Liver (tissue), 9 donors: Measurements from ENCODE around the gene LRGUK. TPM values are rescaled to one million over a fixed set of nuclear protein-coding genes. Genes with fewer than 3 reads are reported as not detected.

ENCODE experiments used
- DNase-seq: peaks from one replicate; pipeline ENCODE4 v3.0.0-alpha.2; 2017; ENCODE audit warnings: low spot score
- H3K27ac ChIP-seq, 2 donors: one replicate each; pipeline ENCODE4 v1.7.0; 2013; ENCODE audit warnings: inconsistent platforms in 2 of 2, low read length in 2 of 2, control low read depth in 1 of 2, low read depth in 1 of 2, mild to moderate bottlenecking in 1 of 2
- H3K27me3 ChIP-seq, 4 donors: one replicate each; pipeline versions ENCODE4 v1.6.1 to v1.7.0; 2013; ENCODE audit warnings: low read length in 3 of 4, inconsistent platforms in 1 of 4, mild to moderate bottlenecking in 1 of 4, moderate library complexity in 1 of 4; ENCODE audit not compliant: control insufficient read depth in 4 of 4, insufficient read depth in 4 of 4
- H3K36me3 ChIP-seq, 4 donors: one replicate each; pipeline versions ENCODE4 v1.6.1 to v1.7.0; 2013; ENCODE audit warnings: low read length in 3 of 4, mild to moderate bottlenecking in 3 of 4, low read depth in 1 of 4, moderate library complexity in 1 of 4; ENCODE audit not compliant: control insufficient read depth in 4 of 4, insufficient read depth in 3 of 4
- H3K4me1 ChIP-seq, 4 donors: one replicate each; pipeline versions ENCODE4 v1.6.1 to v1.7.0; 2013; ENCODE audit warnings: low read length in 3 of 4, mild to moderate bottlenecking in 3 of 4, moderate library complexity in 1 of 4; ENCODE audit not compliant: control insufficient read depth in 4 of 4, insufficient read depth in 4 of 4
- H3K4me3 ChIP-seq, 3 donors: one replicate each; pipeline versions ENCODE4 v1.6.1 to v1.7.0; 2013; ENCODE audit warnings: low read length in 3 of 3, control low read depth in 1 of 3, low read depth in 1 of 3, mild to moderate bottlenecking in 1 of 3
- H3K9ac ChIP-seq, 2 donors: one replicate each; pipeline ENCODE4 v1.7.0; 2013; ENCODE audit warnings: low read length in 2 of 2, mild to moderate bottlenecking in 2 of 2, moderate library complexity in 2 of 2, control low read depth in 1 of 2, low read depth in 1 of 2
- H3K9me3 ChIP-seq, 4 donors: one replicate each; pipeline versions ENCODE4 v1.6.1 to v1.7.0; 2013; ENCODE audit warnings: low read length in 3 of 4; ENCODE audit not compliant: control insufficient read depth in 4 of 4
- ATF3 ChIP-seq: IDR thresholded peaks from 2 replicates; pipeline ENCODE4 v1.6.1; 2016; ENCODE audit warnings: antibody characterized with exemption
- EGR1 ChIP-seq, 2 donors: IDR thresholded peaks; 2 replicates each; pipeline ENCODE4 v1.6.1; 2016 to 2018; ENCODE audit warnings: antibody characterized with exemption in 2 of 2, low read depth in 2 of 2
- FOXA2 ChIP-seq: IDR thresholded peaks from 2 replicates; pipeline ENCODE4 v1.6.1; 2016; ENCODE audit warnings: antibody characterized with exemption
- GABPA ChIP-seq, 2 donors: IDR thresholded peaks in 1 of 2; conservative IDR thresholded peaks in 1 of 2; 2 replicates each; pipeline ENCODE4 v1.6.1; 2016; ENCODE audit warnings: antibody characterized with exemption in 2 of 2, mild to moderate bottlenecking in 1 of 2, moderate library complexity in 1 of 2
- HNF4A ChIP-seq, 2 donors: conservative IDR thresholded peaks; 2 replicates each; pipeline ENCODE4 v1.6.1; 2016; ENCODE audit warnings: antibody characterized with exemption in 2 of 2, mild to moderate bottlenecking in 2 of 2
- HNF4G ChIP-seq: IDR thresholded peaks from 2 replicates; pipeline ENCODE4 v1.6.1; 2016; ENCODE audit warnings: antibody characterized with exemption
- NR2F2 ChIP-seq: IDR thresholded peaks from 2 replicates; pipeline ENCODE4 v1.6.1; 2016; ENCODE audit warnings: antibody characterized with exemption
- RAD21 ChIP-seq, 2 donors: IDR thresholded peaks; 2 replicates each; pipeline ENCODE4 v1.6.1; 2016; ENCODE audit warnings: antibody characterized with exemption in 2 of 2, mild to moderate bottlenecking in 2 of 2
- RXRA ChIP-seq, 2 donors: IDR thresholded peaks; 2 replicates each; pipeline ENCODE4 v1.6.1; 2017 to 2018; ENCODE audit warnings: antibody characterized with exemption in 2 of 2, mild to moderate bottlenecking in 1 of 2
- SP1 ChIP-seq: IDR thresholded peaks from 2 replicates; pipeline ENCODE4 v1.6.1; 2018; ENCODE audit warnings: antibody characterized with exemption, mild to moderate bottlenecking
- TAF1 ChIP-seq: conservative IDR thresholded peaks from 2 replicates; pipeline ENCODE4 v1.6.1; 2016; ENCODE audit warnings: antibody characterized with exemption, mild to moderate bottlenecking
- WGBS: extraction: QIAGEN DNeasy Blood & Tissue Kit; methylation state at CpG from one replicate; pipeline ENCODE4 v1.1.7; 2013; 5-methylcytosine and 5-hydroxymethylcytosine counted together
- polyA plus RNA-seq, 2 donors: library from polyadenylated mRNA; stranded (reverse) in 1 of 2; unstranded in 1 of 2; fragments of 200-250 nt in 1 of 2; fragments of >200 nt in 1 of 2; fragmentation: Nextera tagmentation in 1 of 2; extraction: Ambion mirVana in 1 of 2; gene quantifications; one replicate each; pipeline versions ENCODE4 v1.2.1 to v1.2.3, GENCODE V29; 2013 to 2015
- total RNA-seq, 2 donors: library from RNA; depleted of rRNA; stranded (reverse); fragments of >200 nt; gene quantifications; one replicate each; pipeline ENCODE4 v1.2.3, GENCODE V29; 2014
- TF ChIP-seq, protein P1 (sequence below): IDR thresholded peaks from 2 replicates; pipeline ENCODE4 v1.6.1; 2016; ENCODE audit warnings: antibody characterized with exemption
- TF ChIP-seq, protein P2 (sequence below): IDR thresholded peaks from 2 replicates; pipeline ENCODE4 v1.6.1; 2016; ENCODE audit warnings: antibody characterized with exemption, mild to moderate bottlenecking
- TF ChIP-seq, protein P3 (sequence below): IDR thresholded peaks from 2 replicates; pipeline ENCODE4 v1.6.1; 2016; ENCODE audit warnings: antibody characterized with exemption
- TF ChIP-seq, protein P4 (sequence below): fragments of 150-350 bp; IDR thresholded peaks from 2 replicates; pipeline ENCODE4 v1.5.1; 2017; ENCODE audit warnings: improper control_type of control experiment, low read depth, low read length; ENCODE audit not compliant: missing input control
- donor health status: healthy.
- donor health status: healthy.
- donor health status: healthy.
- donor health status: healthy.
- donor health status: healthy.

The LRGUK gene
- total and polyA plus RNA-seq, 4 donors = 0.03 to 0.50 (median 0.12) TPM

GRCh38 chr7:134187893-134188292 lies 60.8 kb downstream of the LRGUK start (continued):
- TF ChIP-seq EGR1 (IDR thresholded peaks at IDR 0.05; ENCODE audit: low read depth in 2 of 2) (no peak), HNF4G (no peak), ATF3 (no peak), RAD21 (IDR thresholded peaks at IDR 0.05) (no peak)
- TF ChIP-seq, protein P1, sequence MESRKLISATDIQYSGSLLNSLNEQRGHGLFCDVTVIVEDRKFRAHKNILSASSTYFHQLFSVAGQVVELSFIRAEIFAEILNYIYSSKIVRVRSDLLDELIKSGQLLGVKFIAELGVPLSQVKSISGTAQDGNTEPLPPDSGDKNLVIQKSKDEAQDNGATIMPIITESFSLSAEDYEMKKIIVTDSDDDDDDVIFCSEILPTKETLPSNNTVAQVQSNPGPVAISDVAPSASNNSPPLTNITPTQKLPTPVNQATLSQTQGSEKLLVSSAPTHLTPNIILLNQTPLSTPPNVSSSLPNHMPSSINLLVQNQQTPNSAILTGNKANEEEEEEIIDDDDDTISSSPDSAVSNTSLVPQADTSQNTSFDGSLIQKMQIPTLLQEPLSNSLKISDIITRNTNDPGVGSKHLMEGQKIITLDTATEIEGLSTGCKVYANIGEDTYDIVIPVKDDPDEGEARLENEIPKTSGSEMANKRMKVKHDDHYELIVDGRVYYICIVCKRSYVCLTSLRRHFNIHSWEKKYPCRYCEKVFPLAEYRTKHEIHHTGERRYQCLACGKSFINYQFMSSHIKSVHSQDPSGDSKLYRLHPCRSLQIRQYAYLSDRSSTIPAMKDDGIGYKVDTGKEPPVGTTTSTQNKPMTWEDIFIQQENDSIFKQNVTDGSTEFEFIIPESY = no peak

DNA sequence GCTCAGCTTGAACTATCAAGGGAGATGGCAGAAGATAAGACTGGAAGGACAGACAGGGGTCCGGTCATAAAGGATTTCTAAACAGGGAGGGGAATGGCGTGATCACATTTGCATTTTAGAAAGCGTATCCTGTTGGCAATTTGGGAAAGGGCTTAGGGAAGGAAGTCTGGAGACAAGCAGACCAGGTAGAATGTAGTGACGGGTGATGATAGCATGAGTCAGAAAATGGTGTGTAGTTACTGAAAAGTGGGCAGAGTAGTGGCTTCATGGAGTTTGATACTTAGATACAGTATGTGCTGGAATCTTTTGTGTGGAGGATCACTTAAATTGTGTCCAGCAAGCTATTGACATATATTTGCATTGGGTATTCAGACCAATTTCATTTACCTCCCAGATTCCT lies 61.2 kb downstream of the LRGUK start:
- no peaks in the 10 kb centered on the region for H3K9me3 ChIP-seq
- H3K27ac ChIP-seq = no peak overlapping the region
- no peak for DNase-seq
- H3K4me3 ChIP-seq = no peak overlapping the region
- WGBS = 95% methylated on average over 4 of the region's 4 CpGs
- H3K4me1 ChIP-seq = peaks cover 0 to 6% (median 4%) of the 10 kb centered on the region in 4 donors
- H3K9ac ChIP-seq = no peak overlapping the region
- TF ChIP-seq SP1 (no peak), FOXA2 (no peak)
- H3K27me3 ChIP-seq = no peaks in the 10 kb centered on the region
- H3K36me3 ChIP-seq = no peaks in the 10 kb centered on the region

GRCh38 chr7:134189559-134189958 lies 62.4 kb downstream of the LRGUK start:
- H3K4me3 ChIP-seq = no peak overlapping the region
- TF ChIP-seq ATF3 (no peak), FOXA2 (no peak), EGR1 (IDR thresholded peaks at IDR 0.05; ENCODE audit: low read depth in 2 of 2) (no peak), TAF1 (no peak), RXRA (IDR thresholded peaks at IDR 0.05) (no peak), RAD21 (IDR thresholded peaks at IDR 0.05) (no peak), HNF4G (no peak), SP1 (no peak), GABPA (IDR thresholded peaks at IDR 0.05 in 1 of 2, conservative IDR thresholded peaks at IDR 0.05 in 1 of 2) (no peak), NR2F2 (no peak), HNF4A (conservative IDR thresholded peaks at IDR 0.05) (no peak)
- TF ChIP-seq, protein P1 = no peak
- TF ChIP-seq, protein P2, sequence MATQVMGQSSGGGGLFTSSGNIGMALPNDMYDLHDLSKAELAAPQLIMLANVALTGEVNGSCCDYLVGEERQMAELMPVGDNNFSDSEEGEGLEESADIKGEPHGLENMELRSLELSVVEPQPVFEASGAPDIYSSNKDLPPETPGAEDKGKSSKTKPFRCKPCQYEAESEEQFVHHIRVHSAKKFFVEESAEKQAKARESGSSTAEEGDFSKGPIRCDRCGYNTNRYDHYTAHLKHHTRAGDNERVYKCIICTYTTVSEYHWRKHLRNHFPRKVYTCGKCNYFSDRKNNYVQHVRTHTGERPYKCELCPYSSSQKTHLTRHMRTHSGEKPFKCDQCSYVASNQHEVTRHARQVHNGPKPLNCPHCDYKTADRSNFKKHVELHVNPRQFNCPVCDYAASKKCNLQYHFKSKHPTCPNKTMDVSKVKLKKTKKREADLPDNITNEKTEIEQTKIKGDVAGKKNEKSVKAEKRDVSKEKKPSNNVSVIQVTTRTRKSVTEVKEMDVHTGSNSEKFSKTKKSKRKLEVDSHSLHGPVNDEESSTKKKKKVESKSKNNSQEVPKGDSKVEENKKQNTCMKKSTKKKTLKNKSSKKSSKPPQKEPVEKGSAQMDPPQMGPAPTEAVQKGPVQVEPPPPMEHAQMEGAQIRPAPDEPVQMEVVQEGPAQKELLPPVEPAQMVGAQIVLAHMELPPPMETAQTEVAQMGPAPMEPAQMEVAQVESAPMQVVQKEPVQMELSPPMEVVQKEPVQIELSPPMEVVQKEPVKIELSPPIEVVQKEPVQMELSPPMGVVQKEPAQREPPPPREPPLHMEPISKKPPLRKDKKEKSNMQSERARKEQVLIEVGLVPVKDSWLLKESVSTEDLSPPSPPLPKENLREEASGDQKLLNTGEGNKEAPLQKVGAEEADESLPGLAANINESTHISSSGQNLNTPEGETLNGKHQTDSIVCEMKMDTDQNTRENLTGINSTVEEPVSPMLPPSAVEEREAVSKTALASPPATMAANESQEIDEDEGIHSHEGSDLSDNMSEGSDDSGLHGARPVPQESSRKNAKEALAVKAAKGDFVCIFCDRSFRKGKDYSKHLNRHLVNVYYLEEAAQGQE = no peak
- TF ChIP-seq, protein P3, sequence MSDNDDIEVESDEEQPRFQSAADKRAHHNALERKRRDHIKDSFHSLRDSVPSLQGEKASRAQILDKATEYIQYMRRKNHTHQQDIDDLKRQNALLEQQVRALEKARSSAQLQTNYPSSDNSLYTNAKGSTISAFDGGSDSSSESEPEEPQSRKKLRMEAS = no peak
- TF ChIP-seq, protein P4, sequence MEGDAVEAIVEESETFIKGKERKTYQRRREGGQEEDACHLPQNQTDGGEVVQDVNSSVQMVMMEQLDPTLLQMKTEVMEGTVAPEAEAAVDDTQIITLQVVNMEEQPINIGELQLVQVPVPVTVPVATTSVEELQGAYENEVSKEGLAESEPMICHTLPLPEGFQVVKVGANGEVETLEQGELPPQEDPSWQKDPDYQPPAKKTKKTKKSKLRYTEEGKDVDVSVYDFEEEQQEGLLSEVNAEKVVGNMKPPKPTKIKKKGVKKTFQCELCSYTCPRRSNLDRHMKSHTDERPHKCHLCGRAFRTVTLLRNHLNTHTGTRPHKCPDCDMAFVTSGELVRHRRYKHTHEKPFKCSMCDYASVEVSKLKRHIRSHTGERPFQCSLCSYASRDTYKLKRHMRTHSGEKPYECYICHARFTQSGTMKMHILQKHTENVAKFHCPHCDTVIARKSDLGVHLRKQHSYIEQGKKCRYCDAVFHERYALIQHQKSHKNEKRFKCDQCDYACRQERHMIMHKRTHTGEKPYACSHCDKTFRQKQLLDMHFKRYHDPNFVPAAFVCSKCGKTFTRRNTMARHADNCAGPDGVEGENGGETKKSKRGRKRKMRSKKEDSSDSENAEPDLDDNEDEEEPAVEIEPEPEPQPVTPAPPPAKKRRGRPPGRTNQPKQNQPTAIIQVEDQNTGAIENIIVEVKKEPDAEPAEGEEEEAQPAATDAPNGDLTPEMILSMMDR = no peak

More at GRCh38 chr7:134189559-134189958, 62.4 kb downstream of the LRGUK start:
- Histone ChIP-seq H3K36me3 (no peaks in the 10 kb centered on the region), H3K9ac (no peak overlapping the region), H3K27me3 (no peaks in the 10 kb centered on the region), H3K9me3 (no peaks in the 10 kb centered on the region), H3K27ac (no peak overlapping the region), H3K4me1 (peaks cover 0 to 6% (median 4%) of the 10 kb centered on the region in 4 donors)
- DNase-seq = no peak
